ENCODE measurements around the gene SLC7A8. TPM values are rescaled to one million over a fixed set of nuclear protein-coding genes. Genes with fewer than 3 reads are reported as not detected.
A peak's percentile ranks its signal among the peaks of the same experiment; 100 is the strongest.

SLC7A8 gene
- total and polyA plus RNA-seq, 2 of the 4 experiments (the other 2 are of a cell fraction) = 0.31 TPM; not detected in 1

GRCh38 chr14:23137192-23137812, 46.2 kb downstream of the SLC7A8 start:
- ATAC-seq (ENCODE audit: low read depth) = no peak
- no peaks in the 10 kb centered on the region for H3K9me1 ChIP-seq (ENCODE audit: insufficient read depth, low read length)
- H3K14ac ChIP-seq (replicated peaks; ENCODE audit: low read depth, low read length) = no peak overlapping the region
- peaks cover 35% of the 10 kb centered on the region for H3K27me3 ChIP-seq (ENCODE audit: control insufficient read depth, insufficient read depth, low read length)
- H2BK120ac ChIP-seq (ENCODE audit: low read depth, low read length) = no peak overlapping the region
- no peaks in the 10 kb centered on the region for H3K4me1 ChIP-seq (ENCODE audit: control insufficient read depth, insufficient read depth, low read length)
- H2AFZ ChIP-seq (replicated peaks; ENCODE audit: low read length, poor library complexity) = no peak overlapping the region
- no peak overlapping the region for H3K18ac ChIP-seq (ENCODE audit: low read depth, low read length)
- dilution Hi-C loops (cut with HindIII; ENCODE audit: low sequenced_read_pairs, unreplicated experiment) (no loop called here), intact Hi-C loops (cut with micrococcal nuclease) (no loop called here), in situ Hi-C loops (cut with MboI; ENCODE audit: low sequenced_read_pairs) (no loop called here)
- H4K91ac ChIP-seq (ENCODE audit: insufficient read depth, low read depth, low read length) = no peak overlapping the region
- ChIA-PET POLR2A (ENCODE audit: unreplicated experiment) (no interaction called here), CTCF (interaction anchor here (0.8 kb wide), 1 partner anchor 31 kb away, joined by 3 read pairs; no protein-coding TSS in a partner anchor)
- no peak overlapping the region for H3K27ac ChIP-seq (ENCODE audit: insufficient read depth, low read length)
- no TSS peak for BruUV-seq (replicated peaks)
- H2AK5ac ChIP-seq (ENCODE audit: low read depth, low read length) = no peak overlapping the region
- H4K20me1 ChIP-seq (ENCODE audit: insufficient read depth, low read length) = no peaks in the 10 kb centered on the region
- H3K4me3 ChIP-seq (ENCODE audit: insufficient read depth, low read depth, low read length) = no peak overlapping the region
- no peak overlapping the region for H4K5ac ChIP-seq (ENCODE audit: low read depth, low read length)
- H3K23ac ChIP-seq (ENCODE audit: low read depth, low read length) = no peak overlapping the region
- DNase-seq = no peak
- no peak overlapping the region for H2BK5ac ChIP-seq (ENCODE audit: low read depth, low read length, poor library complexity, severe bottlenecking)
- H3K4ac ChIP-seq (ENCODE audit: low read depth, low read length) = no peak overlapping the region
- no peak overlapping the region for H2BK15ac ChIP-seq (ENCODE audit: low read depth, low read length)
- TF ChIP-seq MAFK (IDR thresholded peaks at IDR 0.05; ENCODE audit: low read depth, low read length) (no peak), RFX5 (IDR thresholded peaks at IDR 0.05; ENCODE audit: low read depth, low read length) (no peak), CEBPB (IDR thresholded peaks at IDR 0.05; ENCODE audit: low read depth, low read length) (no peak), CHD1 (IDR thresholded peaks at IDR 0.05; ENCODE audit: low read depth, low read length) (no peak), MXI1 (IDR thresholded peaks at IDR 0.05; ENCODE audit: borderline replicate concordance, low read depth, low read length) (no peak), POLR2A (IDR thresholded peaks at IDR 0.05; ENCODE audit: low read depth, low read length) (no peak), NFE2L2 (IDR thresholded peaks at IDR 0.05; ENCODE audit: low read depth, low read length) (no peak), FOS (IDR thresholded peaks at IDR 0.05; ENCODE audit: low read depth, low read length) (no peak), RCOR1 (IDR thresholded peaks at IDR 0.05; ENCODE audit: insufficient replicate concordance, low read length) (no peak), USF2 (IDR thresholded peaks at IDR 0.05; ENCODE audit: low read depth, low read length) (no peak), CTCF (conservative IDR thresholded peaks at IDR 0.05; ENCODE audit: low read depth, low read length) (no peak), SMC3 (IDR thresholded peaks at IDR 0.05; ENCODE audit: low read depth, low read length) (no peak), BHLHE40 (IDR thresholded peaks at IDR 0.05; ENCODE audit: low read depth, low read length) (no peak), RAD21 (IDR thresholded peaks at IDR 0.05; ENCODE audit: low read length) (no peak), ELK1 (IDR thresholded peaks at IDR 0.05; ENCODE audit: borderline replicate concordance, low read depth, low read length) (no peak)
- no peaks in the 10 kb centered on the region for H3K9me3 ChIP-seq (ENCODE audit: control insufficient read depth, insufficient read depth, low read length)
- H3K4me2 ChIP-seq (ENCODE audit: low read depth, low read length) = no peak overlapping the region
- no peak overlapping the region for H3K9ac ChIP-seq (ENCODE audit: low read depth, low read length)
- no peak overlapping the region for H3K56ac ChIP-seq (ENCODE audit: extremely low read depth, insufficient read depth, low read length)
- H2BK20ac ChIP-seq (ENCODE audit: low read depth, low read length) = no peak overlapping the region
- 74% methylated on average over 4 of the region's 11 CpGs; no CpG with 5 or more reads in 1 of the 2 experiments for WGBS, 2 experiments (ENCODE audit: extremely low coverage in 2 of 2, insufficient read length in 1 of 2)
- H4K8ac ChIP-seq (ENCODE audit: low read depth in 2 of 2, low read length in 2 of 2) = no peak overlapping the region
- H2AK9ac ChIP-seq (replicated peaks; ENCODE audit: low read depth, low read length, poor library complexity) = peak overlapping the region; percentile 55
- H3K36me3 ChIP-seq (ENCODE audit: control insufficient read depth, insufficient read depth, low read length) = no peaks in the 10 kb centered on the region
- H3K79me1 ChIP-seq (ENCODE audit: low read depth in 1 of 2, low read length in 2 of 2) = no peaks in the 10 kb centered on the region

Measured in IMR-90 (cell line).